Upper lobe of left lung (tissue), 4 donors: Measurements from ENCODE around the gene GLI3.

Experiments
- CTCF ChIP-seq, 6 experiments: fragments of 450-650 bp in 4 of 6; fragments of 200-600 bp in 2 of 6; sonication (generic) in 2 of 6; IDR thresholded peaks; one replicate each; pipeline ENCODE4 v1.5.1; 2016 to 2019; ENCODE audit warnings: antibody characterized with exemption in 6 of 6
- EP300 ChIP-seq, 4 donors: sonication (generic); formaldehyde crosslinking; IDR thresholded peaks; one replicate each; pipeline ENCODE4 v1.5.1; 2017; ENCODE audit warnings: antibody characterized with exemption in 4 of 4, control low read depth in 2 of 4
- POLR2A ChIP-seq, 4 donors: fragments of 450-650 bp; IDR thresholded peaks; one replicate each; pipeline ENCODE4 v1.5.1; 2016 to 2017; ENCODE audit warnings: antibody characterized with exemption in 4 of 4, mild to moderate bottlenecking in 2 of 4
- POLR2AphosphoS5 ChIP-seq, 2 donors: sonication (generic); formaldehyde crosslinking; IDR thresholded peaks; one replicate each; pipeline ENCODE4 v1.5.1; 2017; ENCODE audit warnings: antibody characterized with exemption in 2 of 2

GRCh38 chr7:42134276-42134876, 102.6 kb downstream of the GLI3 start:
- TF ChIP-seq CTCF (IDR thresholded peaks at IDR 0.05) (no peak), POLR2AphosphoS5 (IDR thresholded peaks at IDR 0.05) (no peak), POLR2A (IDR thresholded peaks at IDR 0.05) (no peak), EP300 (IDR thresholded peaks at IDR 0.05) (no peak)
